HEK293 (cell line): Measurements from ENCODE around the gene DBH.

Experiments
- CTCF ChIA-PET: fragments of 350-600 bp; formaldehyde crosslinking; extraction: SDS; loops from one replicate; lab custom pipeline; 2021; ENCODE audit warnings: antibody characterized with exemption; lab: Yijun Ruan, JAX
- POLR2A ChIA-PET: fragments of 300-600 bp; formaldehyde crosslinking; extraction: SDS; loops from one replicate; lab custom pipeline; 2020; ENCODE audit warnings: antibody characterized with exemption, inconsistent platforms; lab: Yijun Ruan, JAX
- H3K27ac ChIP-seq: fragments of 200-500 bp; sonication (Bioruptor generic); 2 replicates; pipeline ENCODE4 v1.5.1; 2014; ENCODE audit warnings: low read depth, low read length, control low read depth, inconsistent platforms; ENCODE audit errors: extremely low read depth
- H3K36me3 ChIP-seq, 2 experiments: fragments of 200-500 bp in 1 of 2; sonication (Bioruptor generic) in 1 of 2; 1 replicate in 1 of 2; 2 replicates in 1 of 2; pipeline ENCODE4 v1.5.1; 2014 to 2017; ENCODE audit warnings: inconsistent platforms in 2 of 2, low read length in 2 of 2; ENCODE audit not compliant: control insufficient read depth in 2 of 2, insufficient read depth in 1 of 2
- H3K4me1 ChIP-seq: fragments of 200-500 bp; sonication (Bioruptor generic); 2 replicates; pipeline ENCODE4 v1.5.1; 2014; ENCODE audit warnings: mild to moderate bottlenecking, low read length, inconsistent platforms; ENCODE audit not compliant: control insufficient read depth, insufficient read depth
- H3K4me3 ChIP-seq: 2 replicates; pipeline ENCODE4 v1.5.1; 2011; ENCODE audit warnings: low read depth, mild to moderate bottlenecking, control low read depth, low read length, moderate library complexity
- H3K9me3 ChIP-seq: fragments of 200-500 bp; sonication (Bioruptor generic); 2 replicates; pipeline ENCODE4 v1.5.1; 2014; ENCODE audit warnings: low read depth, low read length, inconsistent platforms; ENCODE audit not compliant: control insufficient read depth, insufficient read depth
- GLIS1 ChIP-seq: fragments of 450-650 bp; formaldehyde crosslinking; IDR thresholded peaks from 2 replicates; pipeline ENCODE4 v1.5.1; 2016; ENCODE audit warnings: missing biosample characterization, missing genetic modification characterization
- KLF1 ChIP-seq: fragments of 450-650 bp; formaldehyde crosslinking; IDR thresholded peaks from 2 replicates; pipeline ENCODE4 v1.5.1; 2016; ENCODE audit warnings: missing biosample characterization, missing genetic modification characterization
- PRDM1 ChIP-seq: fragments of 450-650 bp; formaldehyde crosslinking; IDR thresholded peaks from 2 replicates; pipeline ENCODE4; 2016; ENCODE audit warnings: missing biosample characterization, missing genetic modification characterization
- ZNF157 ChIP-seq: fragments of 450-650 bp; formaldehyde crosslinking; IDR thresholded peaks from 2 replicates; pipeline ENCODE4 v1.5.1; 2016; ENCODE audit warnings: missing biosample characterization, missing genetic modification characterization
- ZNF174 ChIP-seq: fragments of 450-650 bp; formaldehyde crosslinking; IDR thresholded peaks from 2 replicates; pipeline ENCODE4 v1.5.0; 2017; ENCODE audit warnings: missing biosample characterization, mild to moderate bottlenecking, missing genetic modification characterization
- ZNF214 ChIP-seq: fragments of 450-650 bp; formaldehyde crosslinking; IDR thresholded peaks from 2 replicates; pipeline ENCODE4 v1.5.1; 2017; ENCODE audit warnings: missing biosample characterization, mild to moderate bottlenecking, missing genetic modification characterization, borderline replicate concordance
- ZNF239 ChIP-seq: fragments of 450-650 bp; formaldehyde crosslinking; IDR thresholded peaks from 2 replicates; pipeline ENCODE4 v1.5.1; 2016; ENCODE audit warnings: missing biosample characterization, missing genetic modification characterization
- ZNF324 ChIP-seq: fragments of 450-650 bp; formaldehyde crosslinking; IDR thresholded peaks from 2 replicates; pipeline ENCODE4 v1.5.1; 2016; ENCODE audit warnings: missing biosample characterization, missing genetic modification characterization
- ZNF354C ChIP-seq: fragments of 450-650 bp; formaldehyde crosslinking; IDR thresholded peaks from 2 replicates; pipeline ENCODE4 v1.5.1; 2016; ENCODE audit warnings: missing biosample characterization, missing genetic modification characterization, low read depth, borderline replicate concordance
- ZNF473 ChIP-seq: fragments of 450-650 bp; formaldehyde crosslinking; IDR thresholded peaks from 2 replicates; pipeline ENCODE4 v1.5.1; 2017; ENCODE audit warnings: missing biosample characterization, missing genetic modification characterization
- ZNF510 ChIP-seq: fragments of 450-650 bp; formaldehyde crosslinking; IDR thresholded peaks from 2 replicates; pipeline ENCODE4 v1.5.1; 2018; ENCODE audit warnings: mild to moderate bottlenecking, missing genetic modification characterization, missing biosample characterization; ENCODE audit not compliant: insufficient replicate concordance
- ZNF544 ChIP-seq: fragments of 450-650 bp; formaldehyde crosslinking; IDR thresholded peaks from 2 replicates; pipeline ENCODE4 v1.5.0; 2017; ENCODE audit warnings: missing biosample characterization, missing genetic modification characterization
- ZNF843 ChIP-seq: fragments of 450-650 bp; formaldehyde crosslinking; IDR thresholded peaks from 2 replicates; pipeline ENCODE4 v1.5.1; 2016; ENCODE audit warnings: missing biosample characterization, missing genetic modification characterization
- ZSCAN16 ChIP-seq: fragments of 450-650 bp; formaldehyde crosslinking; IDR thresholded peaks from 2 replicates; pipeline ENCODE4 v1.5.1; 2016; ENCODE audit warnings: missing biosample characterization, missing genetic modification characterization
- TF ChIP-seq, protein P1 (sequence below): fragments of 450-650 bp; formaldehyde crosslinking; IDR thresholded peaks from 2 replicates; pipeline ENCODE4 v1.5.1; 2016; ENCODE audit warnings: missing biosample characterization, missing genetic modification characterization

DBH gene

GRCh38 chr9:133635533-133636531, at the start of gene DBH:
Gene DBH (plus strand): TSS chr9:133636363. CDS start chr9:133636372, 9 bp downstream.
- Histone ChIP-seq H3K36me3 (no peaks in the 10 kb centered on the region), H3K4me3 (no peak within 1 kb of the TSS), H3K4me1 (no peaks in the 10 kb centered on the region), H3K9me3 (no peaks in the 10 kb centered on the region), H3K27ac (no peak within 1 kb of the TSS)
- TF ChIP-seq GLIS1 (tag by site-specific recombination): peak; percentile 31; the same call in 1 of the 2 replicates
- TF ChIP-seq ZNF214 (tag by site-specific recombination): no peak
- POLR2A ChIA-PET: no interaction called here
- CTCF ChIA-PET: interaction anchor here (0.6 to 1.3 kb wide), 3 partner anchors 12 to 148 kb away, joined by 3 to 4 read pairs (median 3); no protein-coding TSS in a partner anchor

- Histone ChIP-seq H3K4me3 (no peak overlapping the region), H3K4me1 (peaks cover 13% of the 10 kb centered on the region), H3K36me3 (no peaks in the 10 kb centered on the region), H3K27ac (no peak overlapping the region), H3K9me3 (no peaks in the 10 kb centered on the region)
- TF ChIP-seq ZNF473 (tag by site-specific recombination): no peak
- no peak for TF ChIP-seq ZNF174
- CTCF ChIA-PET: interaction anchor here (1.1 kb wide), 1 partner anchor 15 kb away, joined by 3 read pairs; no protein-coding TSS in a partner anchor
- POLR2A ChIA-PET: interaction anchor here (1.1 kb wide), 1 partner anchor 62 kb away, joined by 3 read pairs; no protein-coding TSS in a partner anchor
Measured at GRCh38 chr9:133587051-133587450, 49.1 kb upstream of the DBH start.

- Histone ChIP-seq H3K36me3 (no peaks in the 10 kb centered on the region), H3K27ac (no peak overlapping the region), H3K9me3 (no peaks in the 10 kb centered on the region), H3K4me3 (no peak overlapping the region)
- POLR2A ChIA-PET: interaction anchor here (1.1 kb wide), 1 partner anchor 62 kb away, joined by 3 read pairs; no protein-coding TSS in a partner anchor
- CTCF ChIA-PET: interaction anchor here (1.1 kb wide), 1 partner anchor 15 kb away, joined by 3 read pairs; no protein-coding TSS in a partner anchor
- TF ChIP-seq ZNF354C (tag by site-specific recombination) (no peak), ZNF324 (no peak), PRDM1 (tag by site-specific recombination) (no peak), ZNF239 (no peak), ZSCAN16 (tag by site-specific recombination) (no peak), ZNF157 (tag by site-specific recombination) (no peak), ZNF544 (tag by site-specific recombination) (no peak), KLF1 (tag by site-specific recombination) (no peak), ZNF843 (tag by site-specific recombination) (no peak), ZNF510 (tag by site-specific recombination) (no peak)
- TF ChIP-seq, protein P1, sequence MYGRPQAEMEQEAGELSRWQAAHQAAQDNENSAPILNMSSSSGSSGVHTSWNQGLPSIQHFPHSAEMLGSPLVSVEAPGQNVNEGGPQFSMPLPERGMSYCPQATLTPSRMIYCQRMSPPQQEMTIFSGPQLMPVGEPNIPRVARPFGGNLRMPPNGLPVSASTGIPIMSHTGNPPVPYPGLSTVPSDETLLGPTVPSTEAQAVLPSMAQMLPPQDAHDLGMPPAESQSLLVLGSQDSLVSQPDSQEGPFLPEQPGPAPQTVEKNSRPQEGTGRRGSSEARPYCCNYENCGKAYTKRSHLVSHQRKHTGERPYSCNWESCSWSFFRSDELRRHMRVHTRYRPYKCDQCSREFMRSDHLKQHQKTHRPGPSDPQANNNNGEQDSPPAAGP: no peak
- TF ChIP-seq, all 188 proteins: peak for 0
- peaks cover 13% of the 10 kb centered on the region for H3K4me1 ChIP-seq
Measured at GRCh38 chr9:133587466-133587865, 48.7 kb upstream of the DBH start.
